Suprapubic skin (tissue), 4 donors: ENCODE data around the gene SLC51B. TPM values are rescaled to one million over a fixed set of nuclear protein-coding genes. Genes with fewer than 3 reads are reported as not detected.

Experiments used
- DNase-seq, 2 donors: peaks; one replicate each; pipeline ENCODE4 v3.0.0-alpha.2; 2019; ENCODE audit warnings: low spot score in 2 of 2
- H3K27ac ChIP-seq: fragments of 200-600 bp; sonication (generic); one replicate; pipeline ENCODE4 v1.5.1; 2019
- H3K27me3 ChIP-seq: fragments of 200-600 bp; sonication (generic); one replicate; pipeline ENCODE4 v1.5.1; 2019
- H3K36me3 ChIP-seq: fragments of 200-600 bp; sonication (generic); one replicate; pipeline ENCODE4 v1.5.1; 2019
- H3K4me1 ChIP-seq: fragments of 200-600 bp; sonication (generic); one replicate; pipeline ENCODE4 v1.5.1; 2019
- H3K4me3 ChIP-seq: fragments of 200-600 bp; sonication (generic); one replicate; pipeline ENCODE4 v1.5.1; 2019; ENCODE audit warnings: mild to moderate bottlenecking
- H3K9me3 ChIP-seq: fragments of 200-600 bp; sonication (generic); one replicate; pipeline ENCODE4 v1.5.1; 2019
- CTCF ChIP-seq, 2 donors: fragments of 200-600 bp in 1 of 2; fragments of 450-650 bp in 1 of 2; sonication (generic) in 1 of 2; IDR thresholded peaks; one replicate each; pipeline ENCODE4 v1.5.1; 2016 to 2019; ENCODE audit warnings: antibody characterized with exemption in 2 of 2, mild to moderate bottlenecking in 1 of 2, moderate library complexity in 1 of 2
- EP300 ChIP-seq: sonication (generic); formaldehyde crosslinking; IDR thresholded peaks from one replicate; pipeline ENCODE4 v1.6.1; 2017; ENCODE audit warnings: antibody characterized with exemption
- POLR2A ChIP-seq, 2 donors: fragments of 450-650 bp; IDR thresholded peaks; one replicate each; pipeline ENCODE4 v1.6.1; 2017; ENCODE audit warnings: antibody characterized with exemption in 2 of 2, mild to moderate bottlenecking in 2 of 2, moderate library complexity in 2 of 2
- POLR2AphosphoS5 ChIP-seq, 3 donors: sonication (generic); formaldehyde crosslinking; IDR thresholded peaks; one replicate each; pipeline ENCODE4 v1.6.1; 2017; ENCODE audit warnings: antibody characterized with exemption in 3 of 3
- WGBS: methylation state at CpG from one replicate; pipeline ENCODE4 v1.1.5; 2018; 5-methylcytosine and 5-hydroxymethylcytosine counted together
- total RNA-seq, 4 donors: library from RNA; depleted of rRNA; stranded (reverse); fragments of >200 nt; gene quantifications; one replicate each; pipeline ENCODE4 v1.1.0, GENCODE V29; 2016

The SLC51B gene
- total RNA-seq, 4 donors from 2014 or later = 0.60 TPM; not detected in 3

DNA sequence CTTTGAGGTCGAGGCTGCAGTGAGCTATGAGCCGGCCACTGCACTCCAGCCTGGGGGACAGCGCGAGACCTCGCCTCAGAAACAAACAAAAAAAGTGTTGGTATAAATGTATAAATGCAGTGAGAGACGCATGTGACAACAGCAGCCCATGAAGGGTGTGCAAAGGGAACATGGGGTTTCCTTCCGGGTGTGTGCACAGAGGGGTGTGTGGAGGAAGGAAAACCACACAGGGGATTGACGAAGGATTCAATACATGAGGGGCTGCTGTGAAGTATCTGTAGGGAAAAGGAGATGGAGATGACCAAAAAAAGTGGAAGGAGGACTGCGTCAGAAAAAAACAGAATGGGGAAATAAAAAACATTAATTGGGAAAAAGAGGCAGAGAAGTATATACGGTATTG lies 16.8 kb upstream of the SLC51B start:
- 53% methylated on average over 10 of the region's 10 CpGs for WGBS
- H3K36me3 ChIP-seq = peaks cover 30% of the 10 kb centered on the region
- no peak overlapping the region for H3K27ac ChIP-seq
- DNase-seq = no peak
- TF ChIP-seq POLR2AphosphoS5 (IDR thresholded peaks at IDR 0.05) (no peak), CTCF (IDR thresholded peaks at IDR 0.05) (no peak), EP300 (no peak), POLR2A (IDR thresholded peaks at IDR 0.05) (no peak)
- peak overlapping the region; percentile 96 for H3K4me3 ChIP-seq
- peaks cover 18% of the 10 kb centered on the region for H3K4me1 ChIP-seq
- no peaks in the 10 kb centered on the region for H3K27me3 ChIP-seq
- H3K9me3 ChIP-seq = no peaks in the 10 kb centered on the region

DNA sequence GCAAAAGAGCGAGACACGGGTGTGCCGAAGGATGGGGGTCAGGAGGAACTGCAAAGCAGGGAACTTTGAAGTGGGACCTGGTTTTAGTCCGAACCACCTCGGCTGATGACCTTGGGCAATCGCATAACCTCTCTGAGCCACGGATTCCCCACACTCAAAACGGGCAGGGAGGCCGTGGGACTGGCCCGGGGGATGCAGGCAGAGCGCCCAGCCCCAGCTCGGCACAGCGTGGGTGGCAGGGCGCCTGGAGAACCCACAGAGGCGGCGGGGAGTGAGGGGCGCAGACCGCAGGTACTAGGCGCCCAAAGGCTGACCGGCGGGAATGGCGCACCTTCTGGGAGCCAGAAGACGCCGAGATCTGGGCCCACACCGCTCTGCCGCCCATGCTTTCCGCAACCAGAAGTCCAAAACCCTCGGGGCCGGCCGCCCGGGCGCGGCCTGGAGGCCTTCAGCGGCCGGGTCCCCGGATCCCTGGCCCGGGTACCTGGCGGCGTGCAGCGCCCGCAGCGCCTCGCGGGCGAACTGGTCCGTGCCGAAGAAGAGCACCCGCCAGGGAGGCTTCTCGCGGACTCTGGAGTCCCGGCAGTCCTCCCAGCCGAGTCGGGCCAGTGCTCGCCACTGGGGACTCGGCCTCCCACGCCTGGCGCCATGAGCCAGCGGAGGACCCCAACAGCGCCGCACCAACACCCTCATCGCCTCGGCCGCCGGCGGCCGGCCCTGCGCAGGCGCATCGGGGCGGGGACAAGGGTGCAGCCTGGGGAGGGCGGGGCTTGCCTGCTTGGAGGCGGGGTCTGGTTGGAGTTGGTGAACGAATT lies 16.1 kb upstream of the SLC51B start, which contains the start of gene MTFMT:
MTFMT (minus strand) TSS at position 719 of the 815 bp plus-strand sequence; CDS start at position 693, 26 bp downstream.
- H3K4me3 ChIP-seq = peak within 1 kb of the TSS; percentile 96
- TF ChIP-seq CTCF (IDR thresholded peaks at IDR 0.05) (no peak), POLR2A (IDR thresholded peaks at IDR 0.05) (peak in 1 of 2 donors; percentile 66), EP300 (no peak), POLR2AphosphoS5 (IDR thresholded peaks at IDR 0.05) (peak in 1 of 3 donors; percentile 27)
- H3K27ac ChIP-seq = peak within 1 kb of the TSS; percentile 70
- no peaks in the 10 kb centered on the region for H3K27me3 ChIP-seq
- peak; percentile 93 to 94 for DNase-seq
- peaks cover 26% of the 10 kb centered on the region for H3K36me3 ChIP-seq
- H3K9me3 ChIP-seq = no peaks in the 10 kb centered on the region
- peaks cover 25% of the 10 kb centered on the region for H3K4me1 ChIP-seq
- under 1% methylated on average over 29 of the region's 73 CpGs for WGBS

DNA sequence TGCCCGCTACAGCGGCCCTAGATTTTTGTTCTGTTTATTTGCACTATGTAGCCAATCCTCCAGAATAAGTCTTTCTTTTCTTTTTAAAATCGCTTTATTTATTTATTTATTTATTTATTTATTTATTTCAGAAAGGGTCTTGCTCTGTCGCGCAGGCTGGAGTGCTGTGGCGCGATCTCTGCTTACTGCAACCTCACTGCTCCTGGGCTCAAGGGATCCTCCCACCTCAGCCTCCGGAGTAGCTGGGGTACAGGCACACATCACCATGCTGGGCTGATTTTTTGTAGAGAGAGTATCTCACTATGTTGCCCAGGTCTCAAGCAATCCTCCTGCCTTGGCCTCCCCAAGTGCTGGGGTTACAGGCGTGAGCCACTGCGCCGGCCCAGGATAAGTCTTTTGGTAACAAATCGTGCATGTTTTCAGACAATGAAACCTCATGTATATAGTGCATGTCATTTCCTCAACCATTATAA lies 15.4 kb upstream of the SLC51B start:
- peaks cover 19% of the 10 kb centered on the region for H3K36me3 ChIP-seq
- 64% methylated on average over 12 of the region's 12 CpGs for WGBS
- H3K27ac ChIP-seq = no peak overlapping the region
- no peak for DNase-seq
- H3K4me3 ChIP-seq = peak overlapping the region; percentile 96
- no peaks in the 10 kb centered on the region for H3K27me3 ChIP-seq
- no peaks in the 10 kb centered on the region for H3K9me3 ChIP-seq
- H3K4me1 ChIP-seq = peaks cover 25% of the 10 kb centered on the region
- TF ChIP-seq CTCF (IDR thresholded peaks at IDR 0.05) (no peak), EP300 (no peak), POLR2AphosphoS5 (IDR thresholded peaks at IDR 0.05) (no peak), POLR2A (IDR thresholded peaks at IDR 0.05) (no peak)

- no peaks in the 10 kb centered on the region for H3K36me3 ChIP-seq
- H3K4me1 ChIP-seq = peaks cover 22% of the 10 kb centered on the region
- H3K4me3 ChIP-seq = no peak overlapping the region
- H3K9me3 ChIP-seq = no peaks in the 10 kb centered on the region
- DNase-seq = no peak
- TF ChIP-seq EP300 (no peak), CTCF (IDR thresholded peaks at IDR 0.05) (peak; percentile 13 to 69)
- WGBS = 36% methylated on average over 11 of the region's 13 CpGs
- H3K27me3 ChIP-seq = no peaks in the 10 kb centered on the region
- no peak overlapping the region for H3K27ac ChIP-seq
Observed at GRCh38 chr15:65032801-65033537, 12.2 kb upstream of the SLC51B start.
